HG02943 (cell line): ENCODE data around the gene RASA3.

Source experiments
- ATAC-seq: cut with Tn5 transposase; IDR thresholded peaks from one replicate; pipeline ENCODE4 v1.9.1; 2021; ENCODE audit warnings: mild to moderate bottlenecking, low read depth, moderate library complexity; ENCODE audit not compliant: unreplicated experiment

RASA3 gene

GRCh38 chr13:113945857-113946408, 186.5 kb downstream of the RASA3 start:
- no peak for ATAC-seq

DNA sequence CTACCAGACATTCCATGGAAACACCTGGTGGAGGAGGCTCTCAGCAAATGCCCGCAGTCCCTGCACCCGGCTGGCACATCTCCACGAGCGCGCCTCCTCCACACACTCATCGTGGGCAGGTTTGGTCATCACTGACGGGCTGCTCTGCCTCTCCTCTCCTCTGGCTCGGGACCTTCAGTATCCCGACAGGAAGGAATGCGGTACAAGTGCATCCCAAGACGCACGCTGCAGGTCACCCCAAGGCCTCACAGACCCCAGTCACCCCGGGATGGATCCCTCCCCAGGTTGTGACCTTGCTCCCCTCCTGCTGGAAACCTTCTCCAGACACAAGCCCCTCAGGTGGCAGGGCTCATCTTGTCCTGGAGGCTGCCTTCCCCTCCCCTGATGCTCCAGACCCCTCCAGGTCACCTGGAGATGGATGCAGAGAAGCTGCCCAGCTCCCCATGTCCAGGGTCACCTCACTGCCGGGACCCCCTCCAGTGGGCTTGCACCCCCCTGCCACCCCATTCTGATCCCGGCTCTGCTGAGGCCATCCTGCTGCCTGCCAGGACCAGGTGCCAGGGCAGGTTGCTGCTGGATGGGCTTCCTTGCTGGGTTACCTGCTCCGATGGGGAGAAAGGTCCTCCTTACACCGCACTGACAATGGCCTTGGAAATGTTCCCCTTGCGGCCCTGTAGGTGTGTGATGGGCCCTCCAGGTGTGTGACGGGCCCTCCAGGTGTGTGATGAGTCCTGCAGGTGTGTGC, 188.4 kb downstream of the RASA3 start:
- no peak for ATAC-seq

DNA sequence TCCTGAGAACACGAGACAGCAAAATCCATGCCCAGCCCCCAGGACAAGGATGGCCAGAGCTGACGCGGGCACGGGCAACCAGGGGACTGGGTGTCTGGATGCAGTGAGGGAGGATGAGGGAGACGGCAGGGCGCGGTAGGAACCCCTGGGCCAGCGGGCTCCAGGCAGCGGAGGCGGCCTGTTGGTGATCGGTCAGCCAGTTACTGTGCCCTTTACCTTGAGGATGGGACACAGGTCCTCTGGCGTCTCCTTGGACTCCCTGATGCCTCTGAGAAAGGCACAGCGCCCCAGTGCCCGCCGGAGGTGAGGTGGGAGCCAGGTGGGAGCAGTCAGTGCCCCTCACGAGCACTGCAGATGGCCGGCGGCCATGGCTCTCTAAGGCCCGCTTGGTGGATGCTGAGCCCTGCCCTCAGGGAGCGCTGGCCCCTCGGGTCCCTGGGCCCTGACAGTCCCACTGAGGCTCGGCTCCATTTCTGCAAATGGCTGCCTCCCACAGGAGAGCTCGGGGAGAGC, 189.8 kb downstream of the RASA3 start:
- no peak for ATAC-seq

DNA sequence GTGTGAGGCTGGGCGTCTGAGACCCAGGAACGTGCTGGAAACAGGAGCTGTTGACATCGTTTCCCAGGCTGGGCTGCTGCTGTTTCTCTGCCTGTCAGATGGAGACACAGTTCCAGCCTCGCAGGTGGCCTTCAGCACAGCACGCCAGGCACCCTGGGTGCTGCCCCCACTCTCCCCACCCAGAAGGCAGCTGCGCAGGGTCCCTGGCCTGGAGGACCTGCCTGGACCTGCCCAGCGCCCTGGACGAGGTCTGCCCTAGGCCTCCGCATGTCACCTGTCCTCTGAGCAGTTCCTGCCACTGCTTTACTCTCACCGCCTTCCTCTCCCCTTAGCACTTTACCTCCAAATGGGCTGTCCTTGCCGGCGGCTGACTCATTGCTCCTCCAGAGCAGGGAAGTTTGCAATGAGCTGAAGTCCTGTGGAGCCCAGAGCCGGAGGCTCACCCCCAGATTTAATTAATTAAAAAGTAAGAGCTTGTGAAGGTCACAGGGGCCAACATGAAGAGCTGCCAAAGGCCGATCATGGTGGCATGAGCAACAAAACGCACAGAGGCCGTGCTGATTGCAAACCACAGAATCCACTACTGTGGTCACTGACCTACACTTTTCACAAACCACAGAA, 190.7 kb downstream of the RASA3 start:
- ATAC-seq: no peak

DNA sequence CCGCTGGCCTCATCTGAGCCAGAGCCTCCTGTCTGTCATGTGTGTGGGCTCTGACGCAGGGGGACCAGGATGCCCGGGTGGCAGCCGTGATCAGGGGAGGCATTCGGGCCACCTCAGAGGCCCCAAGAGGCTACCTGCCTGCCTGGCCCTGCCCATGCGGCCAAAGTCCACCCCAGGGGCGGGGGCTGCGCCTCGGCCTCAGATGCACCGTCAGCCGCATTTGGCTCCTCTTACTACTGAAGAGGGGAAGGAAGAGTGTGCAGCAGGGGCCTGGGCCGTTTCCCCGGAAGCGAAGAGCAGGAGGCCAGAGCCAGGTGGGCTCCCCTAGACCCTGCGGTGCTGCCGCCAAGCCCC, 192.5 kb downstream of the RASA3 start:
- no peak for ATAC-seq

- ATAC-seq: no peak
These were observed 193.1 kb downstream of the RASA3 start for GRCh38 chr13:113939129-113939943.

GRCh38 chr13:113938716-113939115, 193.7 kb downstream of the RASA3 start:
- ATAC-seq: no peak

DNA sequence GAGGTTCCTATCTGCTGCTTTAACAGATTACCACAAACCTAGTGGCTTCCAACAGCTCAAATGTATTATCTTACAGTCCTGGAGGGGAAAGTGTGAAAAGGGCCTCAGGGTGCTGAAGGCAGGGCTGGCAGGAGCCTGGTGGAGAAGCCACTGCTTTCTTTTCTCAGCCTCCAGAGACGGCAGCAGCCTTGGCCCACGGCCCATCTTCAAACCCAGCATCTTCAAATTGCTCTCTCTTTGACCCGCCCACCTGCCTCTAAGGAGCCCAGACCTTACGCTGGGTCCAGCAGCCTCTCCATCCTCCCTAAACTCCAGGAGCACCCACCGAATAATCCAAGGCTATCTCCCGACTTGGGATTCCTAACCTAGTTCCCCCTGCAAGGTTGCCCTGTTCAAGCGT, 194.2 kb downstream of the RASA3 start:
- no peak for ATAC-seq

DNA sequence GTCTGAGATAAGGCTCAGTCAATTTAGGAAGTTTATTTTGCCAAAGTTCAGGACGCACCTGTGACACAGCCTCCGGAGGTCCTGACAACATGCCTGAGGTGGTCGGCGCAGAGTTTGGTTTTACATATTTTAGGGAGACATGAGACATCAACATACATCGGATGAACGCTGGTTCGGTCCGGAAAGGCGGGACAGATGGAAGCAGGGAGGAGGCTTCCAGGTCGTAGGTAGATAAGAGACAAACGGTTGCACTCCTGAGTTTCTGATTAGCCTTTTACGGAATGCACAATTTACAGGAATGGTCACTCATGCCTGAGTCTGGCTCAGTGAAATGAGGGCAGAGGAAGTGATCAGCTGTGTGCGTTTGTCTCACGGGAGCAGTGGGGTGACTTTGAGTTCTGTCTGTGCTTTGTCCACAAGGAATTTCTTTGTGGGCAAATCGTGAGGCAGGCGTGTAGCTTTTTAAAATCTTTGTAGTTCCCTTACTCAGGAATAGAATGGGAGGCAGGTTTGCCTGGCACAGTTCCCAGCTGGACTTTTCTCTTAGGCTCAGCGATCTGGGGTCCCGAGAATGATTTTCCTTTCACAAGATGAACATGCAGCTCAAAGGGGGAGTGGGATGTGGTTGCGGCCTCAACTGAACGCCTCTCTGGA, 194.8 kb downstream of the RASA3 start:
- no peak for ATAC-seq

DNA sequence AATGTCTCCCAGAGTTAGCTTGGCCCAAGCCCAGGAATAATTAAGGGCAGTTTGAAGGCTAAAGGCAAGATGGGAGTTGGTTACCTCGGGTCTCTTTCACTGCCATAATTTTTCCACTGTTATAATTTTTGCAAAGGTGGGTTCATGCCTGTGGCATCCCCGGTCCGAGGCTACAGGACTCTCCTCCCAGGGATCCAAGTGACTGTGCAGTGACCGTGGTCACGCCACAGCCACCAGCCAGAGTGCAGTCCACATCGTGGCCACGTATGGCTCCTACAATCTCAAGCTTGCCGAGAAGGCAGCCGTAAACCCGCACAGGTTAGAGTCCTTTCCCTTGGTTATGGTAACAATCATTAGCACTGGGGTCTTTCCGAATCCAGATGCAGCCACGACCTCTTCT, 195.3 kb downstream of the RASA3 start:
- ATAC-seq: no peak

- ATAC-seq: no peak
These were observed 196.1 kb downstream of the RASA3 start for GRCh38 chr13:113936166-113936965.

DNA sequence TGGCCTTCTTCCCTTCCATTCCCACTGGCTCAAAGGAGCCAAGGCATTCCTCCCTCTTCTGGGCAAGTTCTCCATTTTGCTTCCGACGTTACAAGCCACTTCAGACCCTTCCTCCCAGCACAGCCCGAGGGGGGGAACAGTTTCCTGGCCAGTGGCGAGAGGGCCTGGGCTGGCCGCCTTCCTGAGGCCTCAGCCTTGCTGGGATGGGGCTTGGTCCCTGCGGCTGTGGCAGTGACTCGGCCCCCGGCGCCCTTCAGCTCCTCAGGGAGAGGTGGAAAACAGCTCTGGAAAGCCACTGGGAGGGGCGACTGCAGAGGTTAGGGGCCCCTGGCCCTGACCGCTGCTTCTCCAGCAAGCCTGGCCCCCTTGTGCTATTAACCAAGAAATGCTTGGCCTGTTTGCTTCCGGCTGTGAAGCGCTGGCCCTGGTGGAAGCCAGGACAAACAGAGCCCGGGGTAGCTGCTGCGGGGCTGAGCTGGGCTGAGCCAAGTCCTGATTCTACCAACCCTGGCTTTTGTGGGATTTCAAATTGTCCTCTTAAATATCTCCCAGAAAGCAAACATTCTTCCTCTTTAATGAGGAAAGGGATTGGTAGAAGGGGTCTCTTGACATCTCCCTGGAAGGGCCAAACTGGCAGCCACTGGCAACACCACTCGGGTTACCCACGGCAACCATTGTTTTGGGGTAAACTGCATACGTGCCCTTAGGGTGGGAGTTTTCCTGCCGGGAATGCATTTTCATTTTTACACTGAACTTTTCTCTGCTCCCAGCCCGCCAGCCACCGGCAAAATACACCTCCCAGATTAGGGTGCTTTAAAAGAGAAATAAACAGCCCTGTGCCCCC, 197.2 kb downstream of the RASA3 start:
- no peak for ATAC-seq

- no peak for ATAC-seq
These were observed 197.8 kb downstream of the RASA3 start for GRCh38 chr13:113934576-113934975.

GRCh38 chr13:113933901-113934300, 198.5 kb downstream of the RASA3 start:
- ATAC-seq: no peak

DNA sequence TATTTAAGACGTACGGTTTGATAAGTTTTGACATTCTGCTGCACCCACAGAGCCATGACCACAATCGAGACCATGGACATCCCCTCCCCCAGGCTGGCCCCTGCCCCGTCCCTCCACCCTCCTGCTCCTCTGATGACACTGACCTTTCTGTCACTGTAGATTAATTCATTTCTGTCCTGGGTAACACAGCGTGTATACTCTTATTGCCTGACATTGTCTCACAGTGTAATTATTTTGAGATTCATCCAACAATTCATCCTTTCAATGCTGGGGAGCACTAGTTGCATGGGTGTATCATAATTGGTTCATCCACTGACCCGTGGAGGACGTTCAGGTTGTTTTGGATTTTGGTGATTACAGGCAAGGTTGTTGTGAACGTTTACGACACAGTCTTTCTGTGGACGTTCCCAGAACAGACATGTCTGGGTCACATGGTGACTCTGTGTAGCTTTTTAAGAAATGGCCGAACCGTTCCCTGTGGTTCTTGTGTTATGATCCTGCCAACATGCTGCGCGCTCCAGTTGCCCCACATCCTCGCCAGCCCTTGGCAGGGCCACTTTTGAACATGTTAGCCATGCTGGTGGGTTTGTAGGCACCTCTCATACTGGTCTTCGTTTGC, 200.5 kb downstream of the RASA3 start:
- no peak for ATAC-seq

- ATAC-seq: no peak
These were observed 201.5 kb downstream of the RASA3 start for GRCh38 chr13:113930671-113931637.
